Neural cell (in vitro differentiated cells): ENCODE results near the gene ISG15.

Experiments
- EZH2 ChIP-seq: fragments of 200-600, 300-800 bp; shearing (Covaris generic), sonication (generic); IDR thresholded peaks from 2 replicates; pipeline ENCODE4 v1.6.1; 2014; ENCODE audit warnings: antibody characterized with exemption, low read length, borderline replicate concordance, mild to moderate bottlenecking; ENCODE audit not compliant: insufficient read depth, poor library complexity, severe bottlenecking
- MXI1 ChIP-seq: fragments of 450-650 bp; conservative IDR thresholded peaks from 2 replicates; pipeline ENCODE4 v1.6.1; 2014; ENCODE audit warnings: antibody characterized with exemption, mild to moderate bottlenecking; ENCODE audit not compliant: poor library complexity, severe bottlenecking
- POLR2AphosphoS5 ChIP-seq: IDR thresholded peaks from 2 replicates; pipeline ENCODE4 v1.6.1; 2012
- RAD21 ChIP-seq: fragments of 450-650 bp; conservative IDR thresholded peaks from 2 replicates; pipeline ENCODE4 v1.6.1; 2014; ENCODE audit warnings: antibody characterized with exemption, mild to moderate bottlenecking, moderate library complexity
- TAF1 ChIP-seq: IDR thresholded peaks from 2 replicates; pipeline ENCODE4 v1.6.1; 2012; ENCODE audit warnings: low read depth
- TF ChIP-seq, protein P1 (sequence below): IDR thresholded peaks from 2 replicates; pipeline ENCODE4 v1.6.1; 2012; ENCODE audit warnings: borderline replicate concordance
- TF ChIP-seq, protein P2 (sequence below): fragments of 450-650 bp; IDR thresholded peaks from 2 replicates; pipeline ENCODE4 v1.5.1; 2014; ENCODE audit warnings: antibody characterized with exemption, mild to moderate bottlenecking, moderate library complexity; ENCODE audit not compliant: poor library complexity, severe bottlenecking

DNA sequence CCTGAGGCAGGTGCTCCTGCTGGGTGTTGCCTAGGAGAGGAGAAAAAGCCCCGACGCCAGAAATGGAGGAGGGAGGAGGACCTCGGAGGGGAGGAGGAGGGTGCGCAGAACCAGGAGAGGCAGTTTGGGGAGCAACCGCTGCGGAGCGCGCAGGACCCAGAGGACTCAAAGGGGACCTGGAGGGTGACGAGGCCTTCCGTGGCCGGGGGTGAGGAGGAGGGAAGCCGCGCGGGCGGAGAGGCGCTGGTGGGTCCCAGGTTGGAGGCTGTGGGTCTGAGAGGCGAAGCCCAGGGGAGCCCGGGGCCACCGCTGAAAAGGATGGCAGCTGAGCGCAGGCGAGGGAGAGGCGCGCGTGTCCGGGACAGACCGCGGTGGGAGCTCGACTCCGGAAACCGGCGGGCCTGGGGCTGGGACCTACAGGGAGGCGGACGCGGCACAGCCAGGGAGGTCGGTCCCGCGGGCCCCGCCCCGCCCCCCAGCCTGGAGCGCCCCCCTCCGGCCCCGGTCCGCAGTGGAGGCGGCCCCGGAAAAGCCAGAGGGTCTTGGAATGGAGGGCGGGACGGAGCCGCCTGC, 45.7 kb downstream of the ISG15 start:
- TF ChIP-seq RAD21 (no peak), POLR2AphosphoS5 (no peak), EZH2 (no peak), MXI1 (no peak), TAF1 (no peak)
- TF ChIP-seq, protein P1, sequence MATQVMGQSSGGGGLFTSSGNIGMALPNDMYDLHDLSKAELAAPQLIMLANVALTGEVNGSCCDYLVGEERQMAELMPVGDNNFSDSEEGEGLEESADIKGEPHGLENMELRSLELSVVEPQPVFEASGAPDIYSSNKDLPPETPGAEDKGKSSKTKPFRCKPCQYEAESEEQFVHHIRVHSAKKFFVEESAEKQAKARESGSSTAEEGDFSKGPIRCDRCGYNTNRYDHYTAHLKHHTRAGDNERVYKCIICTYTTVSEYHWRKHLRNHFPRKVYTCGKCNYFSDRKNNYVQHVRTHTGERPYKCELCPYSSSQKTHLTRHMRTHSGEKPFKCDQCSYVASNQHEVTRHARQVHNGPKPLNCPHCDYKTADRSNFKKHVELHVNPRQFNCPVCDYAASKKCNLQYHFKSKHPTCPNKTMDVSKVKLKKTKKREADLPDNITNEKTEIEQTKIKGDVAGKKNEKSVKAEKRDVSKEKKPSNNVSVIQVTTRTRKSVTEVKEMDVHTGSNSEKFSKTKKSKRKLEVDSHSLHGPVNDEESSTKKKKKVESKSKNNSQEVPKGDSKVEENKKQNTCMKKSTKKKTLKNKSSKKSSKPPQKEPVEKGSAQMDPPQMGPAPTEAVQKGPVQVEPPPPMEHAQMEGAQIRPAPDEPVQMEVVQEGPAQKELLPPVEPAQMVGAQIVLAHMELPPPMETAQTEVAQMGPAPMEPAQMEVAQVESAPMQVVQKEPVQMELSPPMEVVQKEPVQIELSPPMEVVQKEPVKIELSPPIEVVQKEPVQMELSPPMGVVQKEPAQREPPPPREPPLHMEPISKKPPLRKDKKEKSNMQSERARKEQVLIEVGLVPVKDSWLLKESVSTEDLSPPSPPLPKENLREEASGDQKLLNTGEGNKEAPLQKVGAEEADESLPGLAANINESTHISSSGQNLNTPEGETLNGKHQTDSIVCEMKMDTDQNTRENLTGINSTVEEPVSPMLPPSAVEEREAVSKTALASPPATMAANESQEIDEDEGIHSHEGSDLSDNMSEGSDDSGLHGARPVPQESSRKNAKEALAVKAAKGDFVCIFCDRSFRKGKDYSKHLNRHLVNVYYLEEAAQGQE, result no peak
- TF ChIP-seq, protein P2, sequence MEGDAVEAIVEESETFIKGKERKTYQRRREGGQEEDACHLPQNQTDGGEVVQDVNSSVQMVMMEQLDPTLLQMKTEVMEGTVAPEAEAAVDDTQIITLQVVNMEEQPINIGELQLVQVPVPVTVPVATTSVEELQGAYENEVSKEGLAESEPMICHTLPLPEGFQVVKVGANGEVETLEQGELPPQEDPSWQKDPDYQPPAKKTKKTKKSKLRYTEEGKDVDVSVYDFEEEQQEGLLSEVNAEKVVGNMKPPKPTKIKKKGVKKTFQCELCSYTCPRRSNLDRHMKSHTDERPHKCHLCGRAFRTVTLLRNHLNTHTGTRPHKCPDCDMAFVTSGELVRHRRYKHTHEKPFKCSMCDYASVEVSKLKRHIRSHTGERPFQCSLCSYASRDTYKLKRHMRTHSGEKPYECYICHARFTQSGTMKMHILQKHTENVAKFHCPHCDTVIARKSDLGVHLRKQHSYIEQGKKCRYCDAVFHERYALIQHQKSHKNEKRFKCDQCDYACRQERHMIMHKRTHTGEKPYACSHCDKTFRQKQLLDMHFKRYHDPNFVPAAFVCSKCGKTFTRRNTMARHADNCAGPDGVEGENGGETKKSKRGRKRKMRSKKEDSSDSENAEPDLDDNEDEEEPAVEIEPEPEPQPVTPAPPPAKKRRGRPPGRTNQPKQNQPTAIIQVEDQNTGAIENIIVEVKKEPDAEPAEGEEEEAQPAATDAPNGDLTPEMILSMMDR, result no peak
